NCI-H2196 (cell line): ENCODE data around the gene TRA2B.

Experiments
- DNase-seq: peaks from one replicate; lab custom pipeline; 2025; ENCODE audit not compliant: unreplicated experiment; lab: John Stamatoyannopoulos, UW

The TRA2B gene

DNA sequence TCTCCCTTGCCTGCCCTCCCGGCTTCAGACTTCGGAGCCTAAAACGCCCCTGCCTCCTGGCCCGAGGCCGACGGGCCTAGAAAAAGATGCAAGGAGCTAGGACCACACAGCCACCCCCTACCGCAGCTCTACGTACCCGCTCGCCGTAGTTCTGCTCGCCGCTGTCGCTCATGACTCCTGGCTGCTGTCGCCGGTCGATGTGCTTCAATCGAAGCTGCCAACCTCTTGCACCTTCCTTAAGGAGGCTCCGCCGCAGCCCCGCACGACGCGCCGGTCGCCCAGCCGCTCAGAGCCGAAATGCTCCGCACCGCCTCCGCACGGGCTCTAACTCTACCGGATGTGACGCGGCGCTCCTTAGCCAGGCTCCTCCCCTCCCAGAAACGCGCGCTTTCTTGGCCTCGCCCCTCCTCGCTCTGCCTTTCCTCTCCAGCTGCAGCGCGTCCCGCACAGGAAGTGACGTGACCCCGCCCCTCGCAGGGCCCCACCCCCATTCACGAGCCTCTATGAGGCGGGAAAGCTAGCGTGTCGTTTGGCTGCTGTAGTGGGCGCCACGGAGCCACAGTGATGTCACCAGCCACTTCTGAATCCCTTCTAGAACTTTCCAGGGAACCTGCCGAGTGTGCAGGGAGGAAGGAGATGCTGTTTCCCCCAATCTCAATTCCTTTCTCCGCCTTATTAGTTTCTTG, at the start of gene TRA2B:
TRA2B (minus strand) TSS at position 326 of the 686 bp plus-strand sequence; CDS start at position 172, 154 bp downstream.
- DNase-seq = peak; percentile 100

GRCh38 chr3:185986198-185986777, 48.5 kb upstream of the TRA2B start:
- DNase-seq = no peak

DNA sequence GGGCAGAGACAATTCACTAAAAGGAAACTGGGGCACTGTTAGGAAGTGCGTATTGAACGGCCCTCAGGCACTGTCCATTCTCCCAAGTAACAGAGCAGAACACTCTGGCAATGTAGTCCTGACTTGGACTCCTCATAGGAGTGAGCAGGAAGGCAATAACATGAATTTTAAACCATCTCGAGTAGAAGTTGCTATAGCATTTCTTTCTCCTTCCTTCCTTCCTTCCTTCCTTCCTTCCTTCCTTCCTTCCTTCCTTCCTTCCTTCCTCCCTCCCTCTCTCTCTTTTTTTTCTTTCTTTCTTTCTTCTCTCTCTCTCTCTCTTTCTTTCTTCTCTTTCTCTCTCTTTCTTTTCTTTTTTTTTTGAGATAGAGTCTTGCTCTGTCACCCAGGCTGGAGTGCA, 46.4 kb upstream of the TRA2B start:
- DNase-seq = no peak

GRCh38 chr3:185983495-185984141, 45.8 kb upstream of the TRA2B start:
- peak; percentile 97 for DNase-seq

GRCh38 chr3:185982632-185983031, 44.8 kb upstream of the TRA2B start:
- no peak for DNase-seq

GRCh38 chr3:185981621-185982020, 43.8 kb upstream of the TRA2B start:
- DNase-seq = no peak

DNA sequence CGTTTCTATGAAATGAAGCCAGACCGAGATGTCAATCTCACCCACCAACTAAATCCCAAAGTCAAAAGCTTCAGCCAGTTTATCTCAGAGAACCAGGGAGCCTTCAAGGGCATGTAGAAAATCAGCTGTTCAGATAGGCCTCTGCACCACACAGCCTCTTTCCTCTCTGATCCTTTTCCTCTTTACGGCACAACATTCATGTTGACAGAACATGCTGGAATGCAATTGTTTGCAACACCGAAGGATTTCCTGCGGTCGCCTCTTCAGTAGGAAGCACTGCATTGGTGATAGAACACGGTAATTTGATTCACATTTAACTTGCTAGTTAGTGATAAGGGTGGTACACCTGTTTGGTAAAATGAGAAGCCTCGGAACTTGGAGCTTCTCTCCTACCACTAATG, 41.9 kb upstream of the TRA2B start:
- no peak for DNase-seq

DNA sequence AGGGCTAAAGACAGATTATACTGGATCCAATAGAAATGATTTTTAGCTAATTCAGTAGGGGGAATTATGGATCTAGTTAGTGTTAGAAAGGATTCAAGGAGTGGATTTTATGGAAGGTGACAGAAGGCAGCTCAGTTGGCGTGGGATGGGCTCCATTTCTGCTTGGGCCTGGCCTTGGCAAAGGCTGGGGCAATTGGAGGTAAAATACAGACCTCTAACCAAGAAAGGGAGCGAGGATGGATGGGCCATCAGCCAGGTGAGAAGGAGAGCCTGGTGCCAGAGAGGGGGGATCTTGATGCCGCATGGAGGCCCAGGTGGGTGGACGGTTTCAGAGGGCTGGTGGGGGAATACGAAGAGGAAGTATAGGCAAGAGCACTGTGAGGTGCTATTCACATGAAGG, 40.7 kb upstream of the TRA2B start:
- no peak for DNase-seq

- no peak for DNase-seq
Measured at GRCh38 chr3:185977679-185978040, 39.8 kb upstream of the TRA2B start.

DNA sequence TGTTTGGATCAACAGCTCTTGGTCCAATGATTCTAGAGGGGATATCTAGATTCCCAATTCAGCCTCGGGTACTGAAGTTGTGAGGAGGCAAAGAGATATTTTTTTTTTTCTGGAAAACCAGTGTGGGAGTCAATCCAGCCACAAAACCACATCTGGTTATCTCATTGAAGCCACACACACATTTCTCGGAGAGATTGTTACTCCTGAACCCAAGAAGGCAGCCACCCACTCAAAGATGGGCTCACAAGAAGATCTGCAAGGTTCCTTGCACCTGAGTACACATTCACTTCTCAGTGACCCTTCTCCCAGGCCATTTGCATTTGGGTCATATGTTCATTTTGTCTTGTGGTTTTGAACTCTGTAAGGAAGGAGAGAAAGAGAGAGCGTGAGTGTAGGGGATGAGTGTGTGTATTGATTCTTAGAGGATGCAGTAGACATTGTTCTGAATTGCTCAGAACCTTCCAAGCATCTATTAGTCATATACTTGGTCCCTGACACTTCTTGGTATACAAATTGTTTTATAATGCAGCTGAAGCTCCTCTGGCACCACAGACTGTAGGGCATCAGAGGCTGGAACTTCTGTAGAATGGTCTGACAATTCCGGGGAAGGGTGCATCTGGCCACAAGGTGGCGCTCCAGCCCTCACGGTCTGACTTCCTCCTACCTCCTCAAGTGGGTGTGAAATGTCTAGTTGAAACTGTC, 39.3 kb upstream of the TRA2B start:
- DNase-seq = peak; percentile 94

DNA sequence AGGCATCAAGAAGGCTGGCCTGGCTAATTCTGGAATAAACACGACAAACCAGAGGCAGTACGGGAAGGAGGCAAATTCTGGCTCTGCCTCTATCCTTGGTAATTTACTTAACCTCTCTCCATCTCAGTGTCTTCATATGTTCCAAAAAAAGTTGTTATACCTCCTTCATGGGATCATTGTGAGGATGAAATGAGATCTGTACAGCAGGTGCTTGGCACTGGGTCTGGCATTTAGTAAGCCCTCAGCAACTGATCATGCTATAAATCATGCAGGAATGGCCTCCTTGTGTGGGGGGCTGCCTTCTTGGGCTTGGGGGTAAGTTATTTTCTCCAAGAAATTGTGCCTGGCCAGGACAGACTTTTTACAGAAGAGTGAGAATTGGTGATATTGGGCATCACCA, 38.3 kb upstream of the TRA2B start:
- DNase-seq = no peak

DNA sequence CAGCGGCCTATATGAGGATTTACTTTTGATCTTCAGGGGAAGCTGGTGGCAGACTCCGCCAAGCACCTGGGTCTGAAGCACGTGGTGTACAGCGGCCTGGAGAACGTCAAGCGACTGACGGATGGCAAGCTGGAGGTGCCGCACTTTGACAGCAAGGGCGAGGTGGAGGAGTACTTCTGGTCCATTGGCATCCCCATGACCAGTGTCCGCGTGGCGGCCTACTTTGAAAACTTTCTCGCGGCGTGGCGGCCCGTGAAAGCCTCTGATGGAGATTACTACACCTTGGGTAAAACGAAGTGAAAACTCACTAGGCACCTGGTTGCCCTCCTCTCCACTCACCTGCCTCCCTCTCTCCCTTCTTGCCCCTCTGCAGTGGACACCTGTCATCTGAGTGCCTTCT, 33.8 kb upstream of the TRA2B start:
- DNase-seq = no peak

DNA sequence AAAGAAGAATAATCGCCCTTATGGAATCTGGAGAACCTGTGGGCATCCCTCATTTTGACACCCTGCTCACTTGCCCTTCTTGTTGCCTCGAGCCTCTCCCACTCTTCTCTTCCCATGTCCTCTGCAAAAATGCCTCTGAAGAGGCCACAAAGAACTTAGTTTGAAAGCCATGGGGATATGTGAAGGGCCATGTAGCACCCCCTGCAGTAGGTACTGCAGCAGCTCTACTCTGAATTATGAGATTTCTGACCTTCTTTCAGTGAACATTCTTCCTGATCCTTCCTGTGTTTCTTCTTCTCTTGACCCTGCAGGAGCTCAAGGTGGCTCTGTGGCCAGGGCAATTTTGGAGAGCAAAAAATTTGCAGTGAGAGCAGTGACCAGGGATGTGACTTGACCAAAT, 30.4 kb upstream of the TRA2B start:
- DNase-seq = no peak

GRCh38 chr3:185966655-185967054, 28.8 kb upstream of the TRA2B start:
- DNase-seq = no peak

DNA sequence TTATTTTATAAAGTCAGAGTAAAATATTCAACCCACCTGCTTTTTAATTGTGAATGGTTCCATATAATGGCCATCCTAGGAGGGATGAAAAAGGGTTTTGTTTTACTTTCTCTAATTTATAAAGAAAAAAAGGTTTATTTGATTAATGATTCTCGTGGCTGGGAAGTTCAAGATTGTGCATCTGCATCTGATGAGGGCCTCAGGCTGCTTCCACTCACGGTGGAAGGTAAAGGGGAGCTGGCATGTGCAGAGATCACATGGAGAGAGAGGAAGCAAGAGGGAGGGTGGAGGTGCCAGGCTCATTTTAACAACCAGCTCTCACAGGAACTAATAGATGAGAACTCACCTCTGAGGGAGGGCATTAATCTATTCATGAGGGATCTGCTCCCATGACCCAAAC, 27.7 kb upstream of the TRA2B start:
- DNase-seq = no peak

GRCh38 chr3:185961675-185962232, 23.9 kb upstream of the TRA2B start:
- DNase-seq = no peak

GRCh38 chr3:185960522-185961288, 22.9 kb upstream of the TRA2B start:
- DNase-seq = no peak

- peak; percentile 73 for DNase-seq
Measured at GRCh38 chr3:185959609-185960521, 22.1 kb upstream of the TRA2B start.

- DNase-seq = no peak
Measured at GRCh38 chr3:185958626-185959025, 20.8 kb upstream of the TRA2B start.

- no peak for DNase-seq
Measured at GRCh38 chr3:185956244-185956643, 18.4 kb upstream of the TRA2B start.
